Left forelimb (tissue), 1 donor: ENCODE data around the gene ZNF345.

Source experiments
- DNase-seq: peaks from one replicate; pipeline ENCODE4 v3.0.0-alpha.2; 2018; ENCODE audit warnings: low spot score

ZNF345 gene

GRCh38 chr19:36850559-36851442, at the start of gene ZNF345:
Gene ZNF345 (plus strand): TSS chr19:36850876. CDS start chr19:36876831, 25,955 bp downstream.
- peak; percentile 93 for DNase-seq

GRCh38 chr19:36805364-36805763, 45.3 kb upstream of the ZNF345 start:
- DNase-seq, result no peak

- no peak for DNase-seq
Measured at GRCh38 chr19:36807029-36807428, 43.6 kb upstream of the ZNF345 start.

DNA sequence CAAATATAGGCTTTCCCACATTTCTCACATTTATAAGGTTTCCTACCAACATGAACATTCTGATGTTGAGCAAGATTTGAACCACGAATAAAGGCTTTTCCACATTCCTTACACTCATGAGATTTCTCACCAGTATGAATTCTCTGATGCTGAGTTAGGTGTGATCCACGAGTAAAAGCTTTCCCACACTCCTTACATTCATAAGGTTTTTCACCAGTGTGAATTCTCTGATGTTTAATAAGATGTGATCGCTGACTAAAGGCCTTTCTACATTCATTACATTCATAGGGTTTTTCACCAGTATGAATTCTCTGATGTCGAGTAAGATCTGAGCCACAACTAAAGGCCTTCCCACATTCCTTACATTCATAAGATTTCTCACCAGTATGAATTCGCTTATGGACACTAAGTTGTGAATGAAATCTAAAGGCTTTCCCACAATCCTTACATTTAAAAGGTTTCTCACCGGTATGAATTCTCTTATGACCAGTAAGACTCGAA, 31.5 kb upstream of the ZNF345 start:
- DNase-seq, result no peak

GRCh38 chr19:36821758-36822157, 28.9 kb upstream of the ZNF345 start:
- no peak for DNase-seq

- DNase-seq, result no peak
Measured at GRCh38 chr19:36833430-36833829, 17.2 kb upstream of the ZNF345 start.

GRCh38 chr19:36837176-36837905, 13.3 kb upstream of the ZNF345 start:
- DNase-seq, result peak; percentile 63

- DNase-seq, result peak; percentile 96
Measured at GRCh38 chr19:36837906-36838783, 12.5 kb upstream of the ZNF345 start, which contains the start of gene ZNF790. Gene ZNF790 (minus strand): TSS chr19:36838387. CDS start chr19:36825619, 12,768 bp downstream.

DNA sequence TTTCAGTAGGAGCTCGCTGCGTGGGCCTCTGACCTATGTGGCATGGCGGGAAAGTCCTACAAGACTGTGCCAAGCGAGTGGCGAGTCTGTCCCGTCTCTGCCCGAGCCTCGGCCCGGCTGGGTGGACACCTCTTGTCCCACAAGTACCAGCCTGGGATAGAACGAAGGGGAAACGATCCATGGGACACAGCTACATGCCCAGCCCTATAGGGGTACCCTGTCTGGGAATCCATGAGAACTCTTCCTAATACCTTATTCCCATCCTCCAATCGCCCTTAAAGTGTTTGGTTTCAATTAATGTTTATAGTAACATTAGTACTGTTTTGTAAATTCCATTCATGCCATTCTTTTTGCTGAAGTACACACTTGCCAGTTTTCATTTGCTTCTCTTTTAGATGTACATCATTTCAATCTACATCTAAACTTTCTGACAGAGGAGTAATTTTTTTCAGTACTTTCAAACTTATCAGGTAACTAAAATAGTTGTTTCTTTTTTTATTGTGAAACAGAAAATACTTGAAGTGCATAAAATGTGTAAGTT, 11.8 kb upstream of the ZNF345 start:
- no peak for DNase-seq

- DNase-seq, result no peak
Measured at GRCh38 chr19:36847968-36848367, 2.7 kb upstream of the ZNF345 start.

DNA sequence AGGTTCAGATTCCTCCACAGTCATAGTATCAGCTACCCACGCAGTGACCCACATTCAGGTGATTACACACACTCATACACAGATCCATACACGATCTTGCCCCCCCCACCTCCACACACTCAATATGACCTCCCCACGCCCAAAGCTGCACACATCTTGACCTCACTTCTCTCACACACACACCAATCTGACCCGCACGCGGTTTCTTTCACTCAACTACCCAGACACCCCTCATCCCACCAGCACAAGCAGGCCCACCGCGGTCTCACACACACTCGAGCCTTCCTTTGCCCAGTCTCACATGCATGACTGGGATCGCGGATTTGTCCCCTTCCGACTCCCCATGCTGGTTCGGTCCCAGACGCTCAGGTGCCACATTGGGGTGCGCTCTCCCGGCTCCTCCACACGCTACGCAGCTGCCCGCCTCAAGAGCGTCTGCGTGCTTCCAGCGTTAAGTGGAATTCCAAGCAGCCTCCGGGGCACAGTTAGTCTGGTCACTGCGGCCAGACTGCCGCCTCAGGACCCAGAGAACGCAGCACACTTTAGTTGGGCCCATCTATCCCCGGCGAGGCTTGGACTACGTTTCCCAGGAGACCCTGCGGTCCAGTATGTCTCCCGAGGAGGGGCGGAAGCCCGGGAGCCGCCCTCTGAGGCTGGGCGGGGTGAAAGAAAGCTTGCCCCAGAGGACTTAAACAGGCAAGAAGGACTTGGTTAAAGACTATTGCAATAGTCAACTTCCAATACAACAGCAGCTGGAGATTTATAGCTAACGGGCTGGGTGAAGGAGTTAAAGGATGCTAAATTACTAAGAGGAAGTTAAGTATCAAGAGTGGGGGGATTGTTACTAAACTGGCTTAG, 746 bp upstream of the ZNF345 start:
- peak; percentile 92 for DNase-seq

DNA sequence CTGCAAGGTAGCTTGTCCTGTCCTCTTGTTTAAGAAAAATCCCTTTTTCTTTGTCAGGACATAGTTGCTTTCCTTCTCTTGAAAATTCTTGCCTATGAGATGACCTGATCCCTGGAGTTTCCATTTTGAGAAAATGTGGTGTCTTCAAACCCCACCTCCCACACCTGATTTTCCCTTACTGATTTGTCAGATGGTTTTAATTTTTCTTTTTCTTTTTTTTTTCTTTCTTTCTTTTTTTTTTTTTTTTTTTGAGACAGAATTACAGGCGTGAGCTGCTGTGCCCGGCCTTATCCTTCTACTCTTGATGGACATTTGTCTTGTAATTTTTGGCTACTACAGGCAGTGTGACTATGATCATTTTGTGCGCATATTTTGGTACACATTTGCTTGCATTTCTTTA, 1.2 kb downstream of the ZNF345 start:
- no peak for DNase-seq

- no peak for DNase-seq
Measured at GRCh38 chr19:36876993-36877938, 26.6 kb downstream of the ZNF345 start.

DNA sequence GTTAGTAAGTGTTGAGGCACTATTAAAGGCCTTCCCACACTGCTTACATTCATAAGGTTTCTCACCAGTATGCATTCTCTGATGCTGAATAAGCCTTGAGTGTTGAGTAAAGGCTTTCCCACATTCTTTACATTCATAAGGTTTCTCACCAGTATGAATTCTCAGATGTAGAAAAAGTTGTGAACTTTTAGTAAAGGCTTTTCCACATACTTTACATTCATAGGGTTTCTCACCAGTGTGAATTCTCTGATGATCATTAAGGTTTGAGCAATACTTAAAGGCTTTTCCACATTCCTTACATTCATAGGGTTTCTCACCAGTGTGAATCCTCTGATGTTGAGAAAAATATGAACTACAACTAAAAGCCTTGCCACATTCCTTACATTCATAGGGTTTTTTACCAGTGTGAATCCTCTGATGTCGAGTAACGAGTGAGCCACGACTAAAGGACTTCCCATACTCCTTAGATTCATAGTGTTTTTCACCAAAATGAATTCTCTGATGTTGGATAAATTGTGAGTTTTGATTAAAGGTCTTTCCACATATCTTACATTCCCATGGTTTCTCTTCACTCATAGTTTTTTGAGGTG, 41.2 kb downstream of the ZNF345 start:
- DNase-seq, result no peak

GRCh38 chr19:36894849-36895383, 44.2 kb downstream of the ZNF345 start:
- DNase-seq, result no peak

GRCh38 chr19:36898422-36898821, 47.7 kb downstream of the ZNF345 start:
- DNase-seq, result no peak

- peak; percentile 96 for DNase-seq
Measured at GRCh38 chr19:36915992-36916830, 65.5 kb downstream of the ZNF345 start, which contains the start of the genes ZNF568 and ZNF829. Gene ZNF568 (plus strand): TSS chr19:36916332. CDS start chr19:36922771, 6,439 bp downstream. Gene ZNF829 (minus strand): TSS chr19:36916291. CDS start chr19:36915167, 1,124 bp downstream.

DNA sequence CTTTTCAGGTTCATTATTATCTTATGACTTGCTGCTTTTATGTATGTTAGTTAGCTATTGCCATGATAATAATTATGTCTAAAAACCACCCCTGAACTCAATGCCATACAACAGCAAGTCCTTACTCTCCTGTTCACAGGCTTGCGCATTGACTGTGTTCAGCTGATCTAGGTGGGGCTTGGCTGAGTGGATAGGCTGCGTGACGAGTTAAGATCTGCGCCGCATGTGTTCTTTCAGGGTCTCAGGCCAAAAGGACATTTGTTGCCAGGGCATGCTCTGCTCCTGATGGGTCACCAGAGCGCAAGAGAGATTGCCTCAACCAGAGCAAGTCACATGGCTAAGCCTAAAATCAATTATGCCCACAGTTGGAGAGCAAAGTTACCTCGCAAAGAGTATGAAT, 66.3 kb downstream of the ZNF345 start:
- peak; percentile 67 for DNase-seq
